Suprapubic skin (tissue), 4 donors: ENCODE data around the gene PRDX2.

Experiments used
- CTCF ChIP-seq, 2 donors: fragments of 200-600 bp in 1 of 2; fragments of 450-650 bp in 1 of 2; sonication (generic) in 1 of 2; IDR thresholded peaks; one replicate each; pipeline ENCODE4 v1.5.1; 2016 to 2019; ENCODE audit warnings: antibody characterized with exemption in 2 of 2, mild to moderate bottlenecking in 1 of 2, moderate library complexity in 1 of 2
- POLR2A ChIP-seq, 2 donors: fragments of 450-650 bp; IDR thresholded peaks; one replicate each; pipeline ENCODE4 v1.6.1; 2017; ENCODE audit warnings: antibody characterized with exemption in 2 of 2, mild to moderate bottlenecking in 2 of 2, moderate library complexity in 2 of 2
- POLR2AphosphoS5 ChIP-seq, 3 donors: sonication (generic); formaldehyde crosslinking; IDR thresholded peaks; one replicate each; pipeline ENCODE4 v1.6.1; 2017; ENCODE audit warnings: antibody characterized with exemption in 3 of 3

- TF ChIP-seq CTCF (IDR thresholded peaks at IDR 0.05) (no peak), POLR2AphosphoS5 (IDR thresholded peaks at IDR 0.05) (no peak), POLR2A (IDR thresholded peaks at IDR 0.05) (no peak)
Measured at GRCh38 chr19:12790628-12791344, 10.8 kb downstream of the PRDX2 start.
